Stimulated activated CD8-positive, alpha-beta memory T cell treated with anti-CD3 and anti-CD28 coated beads, Interleukin-15, amount 100 ng/mL, for 24 hours (primary cell): ENCODE results near the gene AMIGO2.
"Not testable (repeated sequence)": the region's sequence is repeated elsewhere in the genome, so short reads cannot be mapped to it uniquely, and the experiment has no call there.

Experiments
- DNase-seq: peaks from one replicate; pipeline ENCODE4 v3.0.0-alpha.2; 2020; ENCODE audit warnings: low read depth

AMIGO2 gene

GRCh38 chr12:47073951-47074350, 5.8 kb downstream of the AMIGO2 start:
- DNase-seq, result no peak

- no peak for DNase-seq
Measured at GRCh38 chr12:47071241-47071852, 8.4 kb downstream of the AMIGO2 start.

GRCh38 chr12:47070310-47070709, 9.4 kb downstream of the AMIGO2 start:
- DNase-seq, result no peak

- DNase-seq, result no peak
Measured at GRCh38 chr12:47068539-47068938, 11.2 kb downstream of the AMIGO2 start.

- DNase-seq, result no peak
Measured at GRCh38 chr12:47067771-47068431, 11.9 kb downstream of the AMIGO2 start.

- DNase-seq, result no peak
Measured at GRCh38 chr12:47067176-47067575, 12.6 kb downstream of the AMIGO2 start.

GRCh38 chr12:47066278-47067025, 13.3 kb downstream of the AMIGO2 start:
- no peak for DNase-seq

GRCh38 chr12:47065546-47065945, 14.2 kb downstream of the AMIGO2 start:
- DNase-seq, result no peak

- DNase-seq, result not testable (repeated sequence)
Measured at GRCh38 chr12:47058640-47059039, 21.1 kb downstream of the AMIGO2 start.

- not testable (repeated sequence) for DNase-seq
Measured at GRCh38 chr12:47056944-47057343, 22.8 kb downstream of the AMIGO2 start.

- DNase-seq, result not testable (repeated sequence)
Measured at GRCh38 chr12:47055856-47056255, 23.9 kb downstream of the AMIGO2 start.

- DNase-seq, result no peak
Measured at GRCh38 chr12:47054659-47055058, 25.1 kb downstream of the AMIGO2 start.

GRCh38 chr12:47053961-47054360, 25.8 kb downstream of the AMIGO2 start:
- DNase-seq, result no peak

GRCh38 chr12:47052274-47052673, 27.5 kb downstream of the AMIGO2 start:
- DNase-seq, result no peak

GRCh38 chr12:47051291-47051690, 28.5 kb downstream of the AMIGO2 start:
- DNase-seq, result not testable (repeated sequence)

- no peak for DNase-seq
Measured at GRCh38 chr12:47048541-47048940, 31.2 kb downstream of the AMIGO2 start.

- no peak for DNase-seq
Measured at GRCh38 chr12:47041327-47041726, 38.4 kb downstream of the AMIGO2 start.

GRCh38 chr12:47039756-47040155, 40.0 kb downstream of the AMIGO2 start:
- no peak for DNase-seq

- DNase-seq, result no peak
Measured at GRCh38 chr12:47039079-47039478, 40.7 kb downstream of the AMIGO2 start.

- DNase-seq, result no peak
Measured at GRCh38 chr12:47038270-47038748, 41.5 kb downstream of the AMIGO2 start.

- no peak for DNase-seq
Measured at GRCh38 chr12:47035484-47035883, 44.3 kb downstream of the AMIGO2 start.

- no peak for DNase-seq
Measured at GRCh38 chr12:47034661-47035060, 45.1 kb downstream of the AMIGO2 start.
